ENCODE results near the gene TMPRSS11F.

GRCh38 chr4:68129793-68130192 is at the start of gene TMPRSS11F:
- TF ChIP-seq CTCF (IDR thresholded peaks at IDR 0.05; ENCODE audit: extremely low read depth in 1 of 2, insufficient read depth in 1 of 2, low read depth in 1 of 2, low read length in 2 of 2) (no peak), POLR2A (IDR thresholded peaks at IDR 0.05; ENCODE audit: low read depth, low read length) (no peak)
